AG09309 (cell line): ENCODE data around the gene CD81.

Experiments used
- DNase-seq: peaks from one replicate; pipeline ENCODE4 v3.0.0-alpha.2; 2010; ENCODE audit warnings: low read depth
- H3K4me3 ChIP-seq: 2 replicates; pipeline ENCODE4 v1.5.1; 2011; ENCODE audit warnings: mild to moderate bottlenecking, low read depth, low read length, moderate library complexity; ENCODE audit not compliant: control insufficient read depth
- TF ChIP-seq, protein P1 (sequence below): IDR thresholded peaks from 2 replicates; pipeline ENCODE4 v1.5.1; 2011; ENCODE audit warnings: mild to moderate bottlenecking, low read depth, low read length, inconsistent platforms; ENCODE audit not compliant: insufficient read depth, control insufficient read depth; ENCODE audit errors: missing control alignments

CD81 gene

DNA sequence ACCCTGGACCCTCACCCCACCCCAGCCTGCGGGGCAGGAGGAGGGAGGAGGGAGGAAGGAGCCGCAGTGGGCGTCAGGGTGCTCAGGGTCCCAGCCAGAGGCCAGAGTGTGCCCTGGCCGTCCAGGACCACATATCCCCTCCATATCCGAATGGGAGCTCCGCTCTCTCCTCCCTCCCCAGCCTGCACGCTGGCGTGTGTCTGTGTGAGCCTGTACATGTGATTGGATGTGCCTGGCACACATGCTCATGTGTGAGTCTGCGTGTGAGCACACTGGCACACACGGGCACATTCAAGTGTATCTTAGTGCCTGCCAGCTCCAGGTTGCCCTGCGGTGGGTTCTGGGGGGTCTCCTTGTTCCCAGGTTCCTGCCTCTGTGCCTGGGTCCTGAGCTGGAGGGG lies 31.6 kb downstream of the CD81 start:
- DNase-seq = no peak
- H3K4me3 ChIP-seq = no peak overlapping the region
- TF ChIP-seq, protein P1, sequence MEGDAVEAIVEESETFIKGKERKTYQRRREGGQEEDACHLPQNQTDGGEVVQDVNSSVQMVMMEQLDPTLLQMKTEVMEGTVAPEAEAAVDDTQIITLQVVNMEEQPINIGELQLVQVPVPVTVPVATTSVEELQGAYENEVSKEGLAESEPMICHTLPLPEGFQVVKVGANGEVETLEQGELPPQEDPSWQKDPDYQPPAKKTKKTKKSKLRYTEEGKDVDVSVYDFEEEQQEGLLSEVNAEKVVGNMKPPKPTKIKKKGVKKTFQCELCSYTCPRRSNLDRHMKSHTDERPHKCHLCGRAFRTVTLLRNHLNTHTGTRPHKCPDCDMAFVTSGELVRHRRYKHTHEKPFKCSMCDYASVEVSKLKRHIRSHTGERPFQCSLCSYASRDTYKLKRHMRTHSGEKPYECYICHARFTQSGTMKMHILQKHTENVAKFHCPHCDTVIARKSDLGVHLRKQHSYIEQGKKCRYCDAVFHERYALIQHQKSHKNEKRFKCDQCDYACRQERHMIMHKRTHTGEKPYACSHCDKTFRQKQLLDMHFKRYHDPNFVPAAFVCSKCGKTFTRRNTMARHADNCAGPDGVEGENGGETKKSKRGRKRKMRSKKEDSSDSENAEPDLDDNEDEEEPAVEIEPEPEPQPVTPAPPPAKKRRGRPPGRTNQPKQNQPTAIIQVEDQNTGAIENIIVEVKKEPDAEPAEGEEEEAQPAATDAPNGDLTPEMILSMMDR = no peak

DNA sequence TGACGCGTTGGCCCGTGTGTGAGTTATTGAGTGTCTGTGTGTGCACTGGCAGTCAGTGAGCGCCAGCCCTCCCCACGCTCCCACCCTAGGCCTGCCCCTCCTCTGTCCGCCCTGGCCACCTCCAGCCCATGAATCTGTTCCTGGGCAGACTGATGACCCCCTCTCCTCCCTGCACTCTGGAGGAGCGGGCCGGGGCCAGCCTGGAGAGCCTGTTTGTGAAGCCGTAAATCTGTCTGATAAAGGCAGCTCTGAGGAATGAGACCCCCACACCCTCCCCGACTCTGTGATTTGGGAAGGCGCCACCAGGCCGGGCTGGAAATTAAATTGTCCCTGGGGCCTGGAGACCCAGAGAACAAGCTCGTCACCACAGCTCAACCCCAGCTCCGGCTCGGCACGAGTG lies 32.0 kb downstream of the CD81 start:
- TF ChIP-seq, protein P1 = no peak
- DNase-seq = no peak
- no peak overlapping the region for H3K4me3 ChIP-seq

DNA sequence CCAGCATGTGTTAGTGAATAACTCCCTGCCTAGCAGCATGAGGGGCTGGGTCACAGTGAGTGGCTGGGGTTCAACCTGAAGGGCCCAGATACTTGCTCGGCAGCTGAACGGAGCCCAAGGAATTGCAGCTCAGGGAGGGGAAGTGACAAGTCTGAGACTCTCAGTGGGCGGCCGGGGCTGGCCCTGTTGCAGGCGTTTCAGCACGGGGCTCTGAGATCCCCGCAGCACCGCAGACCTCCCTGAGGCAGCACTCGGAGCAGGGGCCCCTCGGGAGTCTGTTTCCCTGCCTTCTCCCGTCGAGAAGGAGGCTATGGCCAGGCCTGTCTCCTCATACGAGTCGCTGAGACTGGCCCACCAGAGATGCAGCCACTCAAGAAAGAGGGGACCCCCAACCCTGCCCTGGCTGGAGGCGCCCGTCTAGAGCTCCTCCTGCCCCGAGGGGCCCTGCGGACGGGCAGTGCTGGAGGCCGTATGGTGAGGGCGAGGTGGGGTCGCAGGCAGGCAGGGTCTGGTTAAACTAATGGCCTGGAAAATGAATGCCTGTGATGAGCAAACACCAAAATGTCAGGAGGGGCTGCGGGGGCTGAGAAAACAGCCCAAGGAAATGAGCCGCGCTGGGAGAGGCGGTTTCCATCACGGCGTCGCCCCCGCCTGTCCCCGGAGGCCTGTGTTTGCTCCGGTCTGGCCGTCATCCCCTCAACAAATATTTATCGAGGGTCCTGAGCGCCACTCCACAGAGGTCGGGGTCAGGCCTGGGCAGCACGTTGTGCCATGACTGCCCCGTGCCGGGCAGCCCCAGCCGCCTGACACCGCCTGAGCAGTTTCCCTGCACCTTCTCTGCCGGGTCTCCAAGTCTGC lies 32.7 kb downstream of the CD81 start:
- no peak for DNase-seq
- no peak overlapping the region for H3K4me3 ChIP-seq
- TF ChIP-seq, protein P1 = no peak

DNA sequence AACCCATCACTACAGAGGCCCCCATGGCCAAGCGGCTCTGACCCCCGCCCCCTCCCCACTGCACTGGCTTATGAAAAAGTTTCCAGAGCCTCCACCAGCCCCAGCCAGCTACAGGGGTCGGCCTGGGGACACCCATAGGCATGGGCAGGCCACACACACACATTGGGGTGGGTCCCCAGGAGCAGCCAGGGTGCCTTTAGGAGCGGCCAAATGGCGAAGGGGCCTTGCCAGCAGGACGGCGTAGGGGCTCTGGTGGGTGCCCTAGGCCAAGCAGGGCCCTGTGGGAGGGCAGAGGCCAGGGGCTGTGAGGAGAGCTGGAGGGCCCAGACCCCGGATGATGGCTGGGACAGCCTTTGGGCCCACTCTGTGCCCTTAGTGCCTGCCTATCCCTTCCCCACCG lies 33.5 kb downstream of the CD81 start:
- no peak overlapping the region for H3K4me3 ChIP-seq
- TF ChIP-seq, protein P1 = no peak
- no peak for DNase-seq

DNA sequence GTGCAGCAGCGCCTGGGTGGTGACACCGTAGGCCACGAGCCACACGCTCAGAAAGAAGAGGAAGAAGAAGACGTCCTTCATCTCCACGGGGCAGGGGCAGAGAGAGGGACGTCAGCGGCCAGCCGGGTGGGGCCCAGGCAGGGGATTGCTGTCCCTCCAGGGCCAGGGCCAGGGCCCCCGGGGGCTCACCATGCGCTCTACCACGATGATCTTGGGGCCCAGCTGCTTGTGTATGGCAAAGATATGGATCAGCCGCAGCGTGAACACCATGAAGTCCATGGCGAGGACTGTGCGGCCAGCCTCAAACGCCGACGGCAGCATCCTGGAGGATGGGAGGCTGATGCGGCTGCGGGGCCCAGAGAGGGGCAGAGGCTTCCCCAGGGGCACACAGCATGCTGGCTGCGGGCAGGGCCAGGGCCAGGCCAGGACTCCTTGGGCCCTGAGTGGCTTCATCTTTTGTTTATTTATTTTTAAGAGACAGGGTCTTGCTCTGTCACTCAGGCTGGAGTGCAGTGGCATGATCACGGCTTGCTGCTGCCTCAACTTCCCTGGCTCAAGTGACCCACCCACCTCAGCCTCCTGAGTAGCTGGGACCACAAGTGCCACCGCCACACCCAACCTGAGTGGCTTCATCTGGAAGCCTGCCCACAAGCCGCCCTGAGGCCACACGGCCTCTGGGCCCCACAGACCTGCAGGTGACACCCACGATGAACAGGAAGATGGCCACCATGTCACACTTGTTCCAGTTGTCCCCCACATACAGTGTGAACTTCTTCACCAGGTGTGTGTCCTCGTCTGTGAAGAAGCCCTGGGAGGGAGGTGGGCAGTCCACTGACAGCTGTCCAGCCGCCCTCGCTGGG lies 34.6 kb downstream of the CD81 start:
- H3K4me3 ChIP-seq = no peak overlapping the region
- TF ChIP-seq, protein P1 = no peak
- no peak for DNase-seq

DNA sequence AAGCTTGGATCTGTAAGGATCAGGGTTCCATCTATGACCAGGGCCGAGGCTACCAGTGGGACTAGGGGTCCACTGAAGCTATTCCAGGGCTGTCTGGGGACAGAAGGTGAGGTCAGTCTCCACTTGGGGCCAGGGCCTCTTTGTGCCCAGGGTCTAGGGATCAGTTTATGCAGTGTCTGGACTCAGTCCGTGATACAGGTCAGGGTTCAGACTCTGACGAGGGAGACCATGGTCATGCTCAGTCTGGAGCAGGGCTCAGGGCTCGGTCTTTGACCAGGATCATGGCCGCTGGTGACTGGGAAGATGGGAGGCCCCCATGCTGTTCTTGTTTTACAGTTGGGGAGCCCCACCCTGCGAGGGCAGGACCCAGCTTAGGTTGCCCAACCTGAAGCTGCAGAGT lies 35.2 kb downstream of the CD81 start:
- TF ChIP-seq, protein P1 = no peak
- H3K4me3 ChIP-seq = no peak overlapping the region
- no peak for DNase-seq
